GM15510 (cell line): Measurements from ENCODE around the gene SLC7A10.

ENCODE experiments used
- POLR2A ChIP-seq: IDR thresholded peaks from 3 replicates; pipeline ENCODE4 v1.6.1; 2011; ENCODE audit warnings: borderline replicate concordance; ENCODE audit not compliant: insufficient read length; ENCODE audit errors: extremely low read depth

Gene SLC7A10

GRCh38 chr19:33235996-33236350 lies 10.3 kb upstream of the SLC7A10 start:
- no peak for TF ChIP-seq POLR2A

GRCh38 chr19:33235269-33235995 lies 9.8 kb upstream of the SLC7A10 start:
- TF ChIP-seq POLR2A, result no peak

GRCh38 chr19:33234736-33235135 lies 9.1 kb upstream of the SLC7A10 start:
- no peak for TF ChIP-seq POLR2A

GRCh38 chr19:33234092-33234491 lies 8.4 kb upstream of the SLC7A10 start:
- no peak for TF ChIP-seq POLR2A

GRCh38 chr19:33233056-33233873 lies 7.6 kb upstream of the SLC7A10 start:
- no peak for TF ChIP-seq POLR2A

GRCh38 chr19:33232656-33233055 lies 7.0 kb upstream of the SLC7A10 start:
- TF ChIP-seq POLR2A, result no peak

- TF ChIP-seq POLR2A, result no peak
Observed at GRCh38 chr19:33231511-33231910, 5.9 kb upstream of the SLC7A10 start.

GRCh38 chr19:33229962-33230361 lies 4.3 kb upstream of the SLC7A10 start:
- no peak for TF ChIP-seq POLR2A

GRCh38 chr19:33227870-33228599 lies 2.4 kb upstream of the SLC7A10 start:
- TF ChIP-seq POLR2A, result no peak

GRCh38 chr19:33227242-33227650 lies 1.6 kb upstream of the SLC7A10 start:
- no peak for TF ChIP-seq POLR2A

GRCh38 chr19:33226550-33227241 lies 1.0 kb upstream of the SLC7A10 start:
- no peak for TF ChIP-seq POLR2A

GRCh38 chr19:33224694-33225457 lies 774 bp downstream of the SLC7A10 start:
- TF ChIP-seq POLR2A, result no peak

GRCh38 chr19:33221638-33222037 lies 4.0 kb downstream of the SLC7A10 start:
- TF ChIP-seq POLR2A, result no peak

- TF ChIP-seq POLR2A, result no peak
Observed at GRCh38 chr19:33220735-33221134, 4.9 kb downstream of the SLC7A10 start.
